Measurements from ENCODE around the gene ORMDL1.

The ORMDL1 gene, protein sequence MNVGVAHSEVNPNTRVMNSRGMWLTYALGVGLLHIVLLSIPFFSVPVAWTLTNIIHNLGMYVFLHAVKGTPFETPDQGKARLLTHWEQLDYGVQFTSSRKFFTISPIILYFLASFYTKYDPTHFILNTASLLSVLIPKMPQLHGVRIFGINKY

DNA sequence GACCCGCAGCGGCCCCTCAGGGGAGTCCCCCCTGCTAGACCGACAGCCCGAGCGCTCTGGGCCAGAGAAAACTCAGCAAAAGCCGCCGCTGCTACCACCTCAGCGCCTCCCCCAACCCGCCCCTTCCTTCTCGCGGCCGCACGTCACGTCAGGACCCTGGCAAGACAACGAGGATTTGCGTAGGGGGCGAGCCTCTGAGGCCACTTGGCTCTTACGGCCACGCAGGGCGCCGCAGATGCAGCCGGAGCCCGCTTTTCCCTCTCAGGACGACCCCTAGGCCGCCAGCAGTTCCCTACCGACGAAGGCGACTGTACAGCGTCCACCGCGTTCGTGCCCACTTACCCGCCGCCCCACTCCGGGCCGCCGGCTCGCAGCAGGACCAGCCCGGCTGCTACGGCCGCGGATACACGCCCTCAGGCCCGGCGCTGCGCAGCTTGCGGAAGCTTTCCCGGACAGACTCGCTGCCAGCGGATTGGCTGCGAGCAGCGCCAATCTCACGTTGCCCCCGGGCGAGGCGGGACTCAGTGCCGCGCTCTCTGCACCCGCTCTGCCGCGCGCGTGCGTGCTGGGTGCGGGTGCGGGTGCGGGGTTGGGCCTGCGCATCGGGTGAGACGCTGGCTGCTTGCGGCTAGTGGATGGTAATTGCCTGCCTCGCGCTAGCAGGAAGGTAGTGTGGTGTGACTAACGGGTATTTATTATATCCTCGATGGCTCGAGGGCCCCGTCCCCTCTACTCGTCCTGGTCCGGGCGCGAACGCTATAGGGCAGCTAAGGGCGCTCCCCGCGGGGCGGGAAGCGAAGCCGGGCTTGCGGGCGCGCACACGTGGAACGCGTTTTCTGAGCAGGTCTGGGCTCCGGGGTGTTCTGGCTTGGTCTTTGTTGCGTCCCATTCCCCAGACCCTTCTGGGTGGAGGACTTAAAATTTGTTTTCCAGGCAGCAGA lies at the start of gene ORMDL1, which contains the start of gene PMS1:
ORMDL1 (minus strand) TSS at position 413 of the 941 bp plus-strand sequence. CDS start 1,744 bp downstream, outside the sequence.
PMS1 (plus strand) TSS at position 524 of the 941 bp plus-strand sequence. CDS start 7,360 bp downstream, outside the sequence.
- peak; percentile 100 for DNase-seq

DNA sequence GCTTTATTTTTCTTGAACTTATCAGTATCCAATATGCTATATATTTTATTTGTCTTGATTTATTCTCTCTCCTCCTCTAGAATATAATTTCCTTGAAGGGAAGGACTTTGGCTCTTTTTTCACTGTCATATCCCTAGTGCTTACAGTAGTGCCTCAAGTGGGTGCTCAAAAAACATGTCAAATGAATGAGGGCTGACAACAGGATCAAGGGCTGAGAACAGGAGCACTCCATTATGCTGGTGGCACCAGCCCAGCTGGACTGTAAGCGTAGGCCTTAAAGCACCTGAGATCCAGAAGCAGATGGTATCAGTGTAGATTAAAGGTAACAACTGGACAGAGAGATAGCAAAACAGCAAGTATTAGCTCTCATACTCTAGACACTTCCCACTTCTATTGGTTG lies 46.4 kb upstream of the ORMDL1 start:
- no peak for DNase-seq

- peak; percentile 38 for DNase-seq
Observed at GRCh38 chr2:189829102-189829833, 45.1 kb upstream of the ORMDL1 start.

DNA sequence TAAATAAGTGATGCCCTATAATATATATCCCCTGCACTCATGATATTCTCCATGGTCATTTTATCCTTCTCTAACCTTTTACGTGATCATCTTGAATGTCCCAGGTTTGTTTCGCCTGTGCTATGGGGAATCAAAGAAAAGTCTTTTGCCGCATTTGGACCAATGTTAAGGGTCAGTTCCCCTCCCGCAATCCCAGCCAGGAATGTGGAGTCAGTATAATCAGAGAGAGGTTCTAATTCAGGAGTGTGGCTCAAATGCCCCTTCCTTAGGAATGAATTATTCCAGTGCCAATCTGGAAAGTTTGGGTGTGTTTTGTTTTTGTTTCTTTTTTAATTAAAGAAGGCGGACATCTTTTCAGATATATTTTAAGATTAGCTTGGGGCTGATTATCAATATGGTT lies 41.9 kb upstream of the ORMDL1 start:
- no peak for DNase-seq

- DNase-seq = no peak
Observed at GRCh38 chr2:189824694-189825396, 40.7 kb upstream of the ORMDL1 start.

DNA sequence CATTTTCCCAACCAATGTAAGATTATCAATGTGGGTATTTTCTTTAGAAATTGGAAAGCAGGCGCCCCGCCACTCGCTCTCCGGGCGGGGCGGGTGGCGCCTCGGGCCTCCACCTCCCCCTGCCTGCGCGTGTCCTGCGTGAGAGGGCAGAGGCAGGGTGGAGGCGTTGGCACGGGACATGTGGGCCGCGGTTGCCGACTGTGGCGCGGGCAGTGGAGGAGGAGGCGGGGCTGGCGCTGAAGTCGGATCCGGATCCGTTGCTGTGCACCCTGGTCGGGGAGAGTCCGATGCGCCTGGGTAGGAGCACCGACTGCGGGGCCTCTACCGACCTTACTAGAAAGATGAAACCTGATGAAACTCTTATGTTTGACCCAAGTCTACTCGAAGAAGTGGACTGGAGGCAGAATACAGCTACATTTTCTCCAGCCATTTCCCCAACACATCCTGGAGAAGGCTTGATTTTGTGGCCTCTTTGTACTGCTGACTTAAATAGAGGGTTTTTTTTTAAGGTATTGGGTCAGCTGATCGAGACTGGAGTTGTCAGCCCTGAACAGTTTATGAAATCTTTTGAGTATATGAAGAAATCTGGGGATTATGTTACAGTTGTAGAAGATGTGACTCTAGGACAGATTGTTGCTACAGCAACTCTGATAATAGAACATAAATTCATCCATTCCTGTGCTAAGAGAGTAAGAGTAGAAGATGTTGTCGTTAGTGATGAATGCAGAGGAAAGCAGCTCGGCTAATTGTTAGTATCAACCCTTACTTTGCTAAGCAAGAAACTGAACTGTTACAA lies 38.0 kb upstream of the ORMDL1 start:
- DNase-seq = no peak

DNA sequence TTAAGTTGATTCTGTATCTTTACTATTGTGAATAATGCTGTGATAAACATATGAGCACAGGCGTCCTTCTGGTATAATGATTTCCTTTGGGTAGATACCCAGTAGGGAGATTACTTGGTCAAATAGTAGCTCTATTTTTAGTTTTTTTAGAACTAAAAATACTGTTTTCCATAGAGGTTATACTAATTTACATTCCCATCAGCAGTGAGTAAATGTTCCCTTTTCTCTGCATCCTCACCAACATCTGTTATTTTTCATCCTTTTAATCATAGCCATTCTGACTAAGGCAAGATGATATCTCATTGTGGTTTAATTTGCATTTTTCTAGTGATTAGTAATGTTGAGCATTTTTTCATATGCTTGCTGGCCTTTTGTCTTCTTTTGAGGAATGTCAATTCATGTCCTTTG lies 35.2 kb upstream of the ORMDL1 start:
- no peak for DNase-seq

DNA sequence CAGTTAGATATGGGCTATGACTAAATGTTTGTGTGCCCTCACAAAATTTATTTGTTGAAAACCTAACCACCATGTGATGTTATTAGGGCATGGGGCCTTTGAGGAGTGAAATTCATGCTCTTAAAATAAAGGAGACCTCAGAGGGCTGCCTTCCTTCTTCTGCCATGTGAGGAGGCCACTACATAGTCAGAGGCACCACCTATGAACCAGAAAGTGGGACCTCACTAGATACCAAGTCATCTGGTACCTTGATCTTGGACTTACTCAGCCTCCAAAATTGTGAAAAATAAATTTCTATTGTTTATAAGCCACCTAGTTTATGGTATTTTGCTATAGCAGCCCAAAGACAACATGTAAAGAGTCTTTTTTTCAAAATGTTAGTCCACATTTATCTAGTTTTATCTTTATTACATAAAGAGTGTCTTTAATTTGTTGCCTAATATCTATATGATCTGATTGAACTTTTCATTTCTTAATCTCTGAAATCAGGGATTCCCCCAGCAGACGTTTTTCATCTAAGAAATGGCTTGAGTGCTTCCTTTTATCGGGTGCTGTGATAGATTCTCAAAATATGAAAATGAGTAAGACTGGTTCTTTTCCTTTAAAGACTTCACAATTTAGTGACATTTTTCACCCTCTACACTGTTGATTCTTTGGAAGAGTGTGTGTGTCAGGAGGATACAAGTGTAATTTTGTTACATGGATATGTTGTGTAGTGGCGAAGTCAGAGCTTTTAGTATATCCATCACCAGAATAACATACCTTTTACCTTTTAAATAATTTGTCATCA lies 34.3 kb upstream of the ORMDL1 start:
- no peak for DNase-seq

DNA sequence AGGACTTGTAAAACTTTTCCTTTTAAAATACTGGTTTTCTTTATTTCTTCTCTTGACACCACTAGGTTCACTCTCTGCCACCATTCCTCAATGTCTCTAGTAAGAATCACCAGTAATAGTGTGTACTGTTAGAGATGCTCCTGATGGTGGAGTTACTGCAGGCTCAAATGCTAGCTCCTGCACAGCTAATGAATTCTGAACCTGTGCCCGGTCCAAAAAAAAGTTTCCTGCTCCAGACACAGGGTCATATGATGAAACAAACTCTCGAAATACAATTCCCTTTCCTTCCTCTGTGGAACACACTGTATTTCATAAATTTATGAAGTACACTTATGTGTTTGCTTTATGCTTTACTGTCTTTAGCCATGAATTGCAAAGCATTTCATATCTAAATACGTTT lies 19.3 kb upstream of the ORMDL1 start:
- no peak for DNase-seq

GRCh38 chr2:189802396-189802912 lies 18.3 kb upstream of the ORMDL1 start:
- DNase-seq = no peak

DNA sequence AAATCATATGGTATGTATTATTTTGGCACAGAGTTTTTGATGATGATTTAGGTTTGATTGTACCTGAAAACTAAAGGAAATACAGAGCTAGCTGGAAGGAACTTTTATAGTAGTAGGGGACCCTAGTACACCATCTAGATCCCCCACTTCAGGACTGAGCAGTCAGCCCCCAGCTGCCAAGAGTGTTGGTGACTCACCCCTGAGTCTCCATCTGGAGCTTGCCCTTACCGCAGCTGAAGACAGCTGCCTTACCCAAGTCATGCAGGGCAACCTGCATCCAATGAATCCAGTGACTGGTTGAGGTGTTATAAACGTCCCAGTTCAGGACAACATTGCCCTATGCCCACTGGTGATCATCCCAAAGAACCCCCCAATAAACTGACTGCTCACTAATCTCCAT lies 15.4 kb upstream of the ORMDL1 start:
- no peak for DNase-seq

DNA sequence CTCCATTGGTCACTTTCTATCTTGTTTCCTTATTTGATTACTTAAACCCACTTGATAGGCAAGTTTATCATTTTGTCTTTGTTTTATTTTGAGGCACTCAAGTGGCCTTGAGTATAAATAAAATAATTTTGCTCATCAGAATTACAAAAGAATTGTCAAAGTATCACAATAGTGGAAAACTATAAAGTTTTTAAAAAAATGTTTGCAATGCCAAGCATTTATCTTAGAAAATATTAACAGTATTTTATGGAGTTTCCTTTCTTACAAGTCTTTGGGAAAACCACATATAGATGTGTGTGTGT lies 14.8 kb upstream of the ORMDL1 start:
- no peak for DNase-seq

DNA sequence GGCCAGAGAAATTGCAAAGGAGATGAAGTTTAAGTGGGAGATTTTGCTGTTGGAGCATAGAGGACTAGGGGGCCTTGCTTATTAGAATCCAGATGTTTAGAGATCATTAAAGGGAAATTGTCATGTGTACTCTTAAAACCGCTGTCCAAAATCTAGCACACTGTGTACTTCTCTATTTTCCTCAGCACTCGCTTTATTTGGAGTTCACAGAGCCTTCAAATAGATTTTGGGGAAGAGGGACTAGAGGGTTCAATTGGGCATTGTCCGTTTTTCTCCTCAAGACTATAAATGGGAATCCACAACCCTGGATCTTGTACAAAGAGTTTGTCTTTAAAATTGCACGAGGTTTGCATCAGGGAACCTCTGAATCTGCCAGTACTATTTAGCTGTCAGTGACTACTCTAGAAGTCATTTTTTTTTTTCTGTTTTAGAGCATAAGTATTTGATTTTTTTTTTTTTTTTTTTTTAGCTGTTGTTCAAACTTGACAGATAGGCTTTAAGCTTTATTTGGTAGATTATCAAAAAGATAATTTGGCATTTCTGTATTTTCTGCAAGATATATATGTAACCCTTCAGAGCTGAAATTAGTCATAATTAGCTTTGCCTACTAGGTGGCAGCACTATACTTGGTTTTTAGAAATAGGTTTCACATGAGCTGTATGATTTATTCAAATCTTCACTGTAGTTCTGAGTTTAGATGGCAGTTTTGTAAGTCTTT lies 14.3 kb upstream of the ORMDL1 start:
- no peak for DNase-seq

DNA sequence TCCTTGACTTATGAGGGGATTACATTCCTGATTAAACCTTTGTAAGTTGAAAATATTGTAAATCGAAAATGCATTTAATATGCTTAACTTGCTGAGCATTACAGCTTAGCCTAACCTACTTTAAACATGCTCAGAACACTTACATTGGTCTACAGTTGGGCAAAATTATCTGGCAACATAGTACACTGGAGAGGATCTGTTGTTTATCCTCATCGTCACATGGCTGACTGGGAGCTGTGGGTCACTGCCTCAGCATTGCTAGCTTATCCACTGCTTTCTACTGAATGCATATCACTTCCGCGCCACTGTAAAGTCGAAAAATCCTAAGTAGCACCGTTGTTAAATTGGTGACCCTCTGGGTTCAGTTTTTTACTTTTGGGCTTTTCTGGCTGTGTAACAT lies 13.8 kb upstream of the ORMDL1 start:
- DNase-seq = no peak

DNA sequence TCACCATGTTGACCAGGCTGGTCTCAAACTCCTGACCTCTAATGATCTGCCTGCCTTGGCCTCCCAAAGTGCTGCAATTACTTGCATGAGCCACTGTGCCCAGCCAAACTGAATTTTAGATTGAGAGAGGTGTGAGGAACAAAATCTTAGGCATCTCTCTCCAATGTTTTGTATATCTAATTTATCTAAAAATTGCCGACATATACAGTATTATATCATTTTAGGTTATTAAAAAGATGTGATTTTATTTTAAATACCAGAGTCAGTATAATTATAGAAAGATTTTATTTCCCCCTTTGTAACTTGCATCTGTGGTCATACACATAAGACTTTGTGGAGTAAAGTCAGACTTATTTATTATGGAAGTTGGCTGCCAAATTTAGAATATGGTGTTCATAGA lies 10.2 kb upstream of the ORMDL1 start:
- DNase-seq = no peak

GRCh38 chr2:189791338-189792042 lies 7.4 kb upstream of the ORMDL1 start:
- no peak for DNase-seq

DNA sequence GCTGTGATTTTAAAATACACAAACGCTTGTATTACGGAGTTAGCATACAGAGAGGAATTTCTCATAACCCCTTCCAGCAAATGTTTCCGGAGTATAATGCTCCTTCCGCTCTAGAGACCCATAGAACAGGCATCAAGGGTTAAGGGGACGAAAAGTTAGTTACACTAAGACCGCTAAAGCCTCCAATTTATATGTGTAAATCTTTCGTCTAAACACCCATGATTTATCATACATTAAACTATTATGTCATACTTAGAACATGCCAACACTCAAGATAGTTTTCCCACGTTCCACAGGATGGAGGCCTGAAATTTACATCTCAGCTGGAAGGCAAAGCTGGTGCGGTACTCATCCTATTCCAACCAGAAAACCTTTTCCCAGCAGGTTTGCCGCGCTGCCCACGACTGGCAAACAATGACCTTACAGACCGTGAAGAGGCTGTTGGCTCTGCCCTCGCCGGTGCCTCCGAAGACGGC lies 650 bp downstream of the ORMDL1 start:
- DNase-seq = no peak

DNA sequence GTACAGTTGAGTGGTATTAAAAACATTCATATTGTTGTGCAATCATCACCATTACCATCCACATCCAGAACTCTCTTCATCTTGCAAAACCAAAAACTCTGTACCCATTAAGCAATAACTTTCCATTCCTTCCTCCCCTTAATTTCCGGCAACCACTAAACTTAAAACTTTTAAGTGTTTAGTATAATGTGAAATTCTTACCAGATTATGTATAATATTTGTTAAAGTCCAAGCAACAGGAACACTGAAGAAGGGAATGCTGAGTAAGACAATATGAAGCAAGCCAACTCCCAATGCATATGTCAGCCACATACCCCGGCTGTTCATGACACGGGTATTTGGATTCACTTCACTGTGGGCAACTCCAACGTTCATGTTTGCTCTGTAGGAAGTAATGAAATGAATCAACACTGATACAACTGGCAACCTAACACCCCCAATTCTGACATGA lies 1.9 kb downstream of the ORMDL1 start:
- DNase-seq = no peak

- DNase-seq = no peak
Observed at GRCh38 chr2:189772212-189772611, 11.9 kb downstream of the ORMDL1 start.

All from retina (tissue), 1 donor.